Activated CD4-positive, alpha-beta T cell treated with anti-CD3 and anti-CD28 coated beads, Interleukin-2, amount 50 U/mL, for 48 hours (primary cell): ENCODE data around the gene ZCCHC24.

Experiments
- DNase-seq, 2 experiments: peaks; one replicate each; pipeline ENCODE4 v3.0.0-alpha.2; 2020

ZCCHC24 gene

DNA sequence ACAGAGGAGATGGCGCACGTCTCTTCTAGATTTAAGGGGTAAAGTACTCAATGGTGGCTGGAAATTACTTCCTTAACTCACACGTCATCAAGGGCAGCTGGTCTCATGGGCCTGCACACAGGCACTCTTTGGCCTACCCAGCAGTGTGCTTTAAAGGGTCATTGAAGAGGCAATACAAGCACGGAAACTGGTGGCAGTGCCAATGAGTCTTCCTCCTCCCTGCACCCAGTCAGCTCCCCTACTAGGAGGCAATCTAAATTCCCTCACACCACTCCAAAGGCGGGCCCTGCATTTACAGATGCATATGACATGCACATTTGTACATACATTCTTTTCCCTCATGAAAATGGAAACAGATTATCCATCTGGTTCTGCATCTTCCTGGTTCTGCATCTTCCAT, 50.8 kb downstream of the ZCCHC24 start:
- DNase-seq, result no peak

DNA sequence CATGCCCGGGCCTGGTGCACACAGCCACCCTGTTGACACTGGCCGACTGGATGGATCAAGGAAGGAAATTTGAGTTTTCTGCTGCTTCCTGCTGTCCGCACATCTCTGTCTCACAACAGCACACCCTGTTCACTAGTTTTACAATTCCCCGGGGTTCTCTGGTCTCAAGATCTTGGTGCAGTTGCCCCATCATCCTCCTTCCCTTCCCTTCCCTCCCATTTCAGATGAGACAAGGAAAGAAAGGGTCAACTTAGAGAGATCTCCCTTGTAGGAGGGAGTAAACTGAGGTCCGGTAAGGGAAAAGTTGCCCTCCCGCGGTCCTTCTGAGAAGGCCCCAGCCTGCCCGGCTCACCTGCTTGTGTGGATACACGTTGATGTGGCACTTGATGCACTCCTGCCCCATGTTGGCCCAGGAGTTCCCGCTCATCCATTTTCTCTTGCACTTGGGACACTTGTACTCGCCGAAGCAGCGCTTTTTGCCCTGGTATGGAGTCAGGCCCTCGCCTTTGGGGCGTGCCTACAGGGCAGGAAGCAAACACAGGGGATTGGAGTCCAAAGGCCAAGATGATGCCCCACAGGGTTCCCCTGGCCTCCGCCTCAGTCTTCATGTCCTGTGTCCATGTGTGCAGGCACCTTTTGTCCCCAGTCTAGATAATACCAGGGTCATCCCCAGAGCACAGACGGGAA, 51.4 kb downstream of the ZCCHC24 start:
- no peak for DNase-seq

DNA sequence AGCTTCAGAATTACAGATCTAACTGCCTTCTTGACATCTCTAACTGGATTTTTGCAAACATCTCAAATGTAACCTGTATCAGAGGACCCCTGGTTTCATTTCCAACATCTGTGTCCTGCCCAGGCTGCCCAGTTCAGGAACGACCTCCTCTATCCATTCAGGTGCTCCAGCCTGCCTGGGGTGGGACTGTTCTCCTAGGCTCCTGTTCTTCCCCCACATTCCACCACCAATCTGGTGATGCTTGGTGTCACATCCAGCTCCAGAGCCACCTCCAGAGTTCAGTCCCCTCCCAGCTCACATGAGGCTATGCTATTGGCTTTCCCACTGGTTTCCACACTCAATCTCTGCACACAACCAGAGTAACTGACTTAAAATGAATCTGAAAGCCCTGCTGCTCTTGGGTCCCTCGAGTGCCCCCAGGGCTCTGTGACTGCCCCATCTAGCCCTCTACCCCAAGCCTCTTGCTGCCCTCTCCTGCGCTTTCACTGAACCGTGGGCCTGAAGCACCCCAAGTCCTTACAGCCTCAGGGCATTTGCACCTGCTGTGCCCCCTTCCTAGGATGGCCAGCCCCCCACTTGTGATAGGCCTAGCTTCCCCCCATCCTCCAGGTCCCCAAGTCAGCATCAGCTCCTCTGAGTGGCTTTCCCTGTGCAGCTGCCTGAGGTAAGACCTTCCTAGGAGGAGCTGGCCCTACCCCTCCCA, 52.1 kb downstream of the ZCCHC24 start:
- no peak for DNase-seq

DNA sequence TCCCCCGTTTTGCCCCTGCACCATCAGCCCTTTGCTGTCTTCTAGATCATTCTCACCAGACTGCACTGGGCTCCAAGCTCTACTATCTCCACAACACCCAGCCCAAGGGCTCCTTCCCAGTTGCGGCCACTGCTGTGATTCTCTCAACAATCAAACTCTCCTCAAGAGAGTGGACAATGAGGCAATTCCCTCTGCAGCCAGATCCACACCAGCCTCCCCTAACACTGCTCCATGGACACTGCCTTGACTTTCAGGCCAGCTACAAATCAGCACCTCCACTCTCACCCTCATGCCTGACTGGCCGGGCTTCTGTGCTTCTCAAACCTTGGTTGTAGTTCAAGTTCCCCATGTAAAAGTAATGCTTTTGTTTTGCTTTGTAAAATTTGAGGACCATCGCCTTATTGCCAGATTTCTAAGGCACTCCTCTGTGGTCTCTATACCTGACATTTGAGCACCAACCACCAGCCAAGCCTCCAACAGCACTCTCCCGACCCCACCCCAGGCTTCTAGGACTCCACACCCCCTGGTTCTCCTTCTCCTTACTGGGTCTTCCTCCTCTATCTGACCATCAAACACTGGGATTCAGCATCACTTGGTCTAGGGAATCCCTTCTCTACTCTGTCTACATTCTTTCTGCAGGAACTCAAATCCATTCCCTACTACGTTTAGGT, 52.8 kb downstream of the ZCCHC24 start:
- DNase-seq, result no peak

DNA sequence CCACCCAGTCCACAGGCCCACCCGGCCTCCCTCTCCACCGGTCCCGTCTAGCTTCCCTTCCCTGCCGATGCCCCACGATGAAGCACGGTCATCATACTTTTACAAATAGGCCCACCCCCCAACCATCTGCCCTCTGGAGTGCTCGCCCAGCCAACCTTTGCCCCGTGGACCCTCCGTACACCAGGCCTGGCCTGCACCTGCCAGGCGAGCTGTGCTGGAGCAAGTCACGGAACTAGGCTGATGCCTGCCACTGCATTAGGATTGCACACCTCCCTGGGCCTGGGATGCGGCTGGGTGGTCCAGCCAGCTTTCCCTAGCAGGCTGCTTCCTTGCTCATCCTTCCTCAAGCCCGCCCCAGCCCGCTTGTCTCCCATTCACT, 53.4 kb downstream of the ZCCHC24 start:
- no peak for DNase-seq

DNA sequence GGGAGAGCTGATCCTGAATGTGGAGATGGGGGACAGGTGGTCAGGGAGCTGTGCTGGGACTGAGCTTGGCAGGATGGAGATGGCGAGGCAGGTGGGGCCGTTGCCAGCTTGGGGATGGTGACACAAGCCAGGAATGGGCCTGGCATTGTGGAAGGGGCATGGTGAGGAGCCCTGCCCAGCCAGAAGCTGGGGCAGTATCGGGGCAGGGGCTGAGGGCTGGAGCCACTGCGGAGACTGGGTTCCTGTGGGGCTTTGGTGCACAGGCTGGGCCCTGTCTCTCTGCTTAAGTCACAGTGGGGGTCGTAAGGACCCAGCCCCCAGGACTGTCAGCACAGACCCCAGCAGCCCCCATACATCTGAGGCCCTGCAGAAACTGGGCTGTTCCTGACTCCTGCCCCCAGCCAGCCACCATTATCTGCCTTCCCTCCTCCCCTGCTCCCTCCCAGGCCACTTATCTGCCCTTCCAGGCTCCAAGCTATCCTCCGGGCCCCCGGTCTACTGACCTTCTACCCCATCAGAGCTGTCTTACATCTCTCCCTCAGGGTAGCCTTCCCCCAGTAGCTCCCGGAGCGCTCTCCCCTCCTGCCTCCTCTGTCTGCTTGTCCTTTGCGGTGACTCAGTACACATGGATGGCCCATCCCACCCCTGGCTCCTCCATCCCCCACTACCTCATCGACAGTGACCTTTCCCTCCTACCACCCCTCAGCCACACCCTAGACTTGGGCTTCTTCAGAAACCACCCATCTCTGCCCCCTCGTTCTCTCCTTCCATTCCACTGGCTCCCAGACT, 54.0 kb downstream of the ZCCHC24 start:
- no peak for DNase-seq

DNA sequence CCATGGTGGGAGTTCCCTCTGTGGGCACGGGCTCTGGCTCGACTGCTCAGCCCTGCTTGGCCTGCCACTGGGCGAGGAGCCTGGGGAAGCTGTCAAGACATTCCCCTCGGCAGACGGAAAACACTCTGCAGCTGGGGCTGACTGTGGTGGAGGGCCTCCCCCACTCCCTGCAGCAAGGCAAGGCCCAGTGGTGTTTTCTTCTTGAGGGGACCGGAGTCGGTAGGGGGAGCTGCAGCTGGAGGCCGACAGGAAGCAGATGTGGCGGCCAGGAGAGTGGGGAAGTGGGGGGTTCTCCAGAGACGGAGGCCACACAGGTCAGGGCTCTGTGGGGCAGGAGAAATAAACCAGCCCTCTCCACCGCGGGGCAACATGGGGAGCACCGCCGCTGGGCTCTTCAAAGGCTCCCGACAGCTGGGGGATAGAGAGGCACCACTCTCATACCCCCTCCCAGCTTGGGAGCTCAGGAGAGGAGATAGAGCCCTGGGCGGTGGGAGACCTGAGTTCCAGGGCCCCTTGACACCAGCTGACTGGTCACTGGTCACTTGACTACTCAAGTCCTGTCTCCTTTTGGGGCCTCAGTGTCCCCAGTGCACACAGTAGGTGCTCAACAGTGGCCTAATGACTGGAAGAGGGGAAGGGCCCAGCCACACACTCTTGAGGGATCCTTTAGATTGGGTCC, 54.7 kb downstream of the ZCCHC24 start:
- no peak for DNase-seq

DNA sequence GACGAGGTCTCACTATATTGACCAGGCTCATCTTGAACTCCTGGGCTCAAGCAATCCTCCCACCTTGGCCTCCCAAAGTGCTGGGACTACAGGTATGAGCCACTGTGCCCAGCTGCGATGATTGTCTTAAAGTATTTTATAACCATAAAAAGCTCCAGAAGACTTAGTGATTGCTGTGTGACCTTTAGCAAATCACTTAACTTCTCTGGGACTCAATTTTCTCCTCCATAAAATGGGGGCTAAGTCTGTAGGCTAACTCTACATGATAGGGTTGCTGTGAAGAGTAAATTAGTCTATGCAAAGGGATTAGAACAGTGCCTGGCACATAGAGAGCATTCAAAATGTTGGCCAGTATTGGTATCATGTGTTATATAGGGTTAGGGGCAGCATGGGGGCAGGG, 55.4 kb downstream of the ZCCHC24 start:
- no peak for DNase-seq

DNA sequence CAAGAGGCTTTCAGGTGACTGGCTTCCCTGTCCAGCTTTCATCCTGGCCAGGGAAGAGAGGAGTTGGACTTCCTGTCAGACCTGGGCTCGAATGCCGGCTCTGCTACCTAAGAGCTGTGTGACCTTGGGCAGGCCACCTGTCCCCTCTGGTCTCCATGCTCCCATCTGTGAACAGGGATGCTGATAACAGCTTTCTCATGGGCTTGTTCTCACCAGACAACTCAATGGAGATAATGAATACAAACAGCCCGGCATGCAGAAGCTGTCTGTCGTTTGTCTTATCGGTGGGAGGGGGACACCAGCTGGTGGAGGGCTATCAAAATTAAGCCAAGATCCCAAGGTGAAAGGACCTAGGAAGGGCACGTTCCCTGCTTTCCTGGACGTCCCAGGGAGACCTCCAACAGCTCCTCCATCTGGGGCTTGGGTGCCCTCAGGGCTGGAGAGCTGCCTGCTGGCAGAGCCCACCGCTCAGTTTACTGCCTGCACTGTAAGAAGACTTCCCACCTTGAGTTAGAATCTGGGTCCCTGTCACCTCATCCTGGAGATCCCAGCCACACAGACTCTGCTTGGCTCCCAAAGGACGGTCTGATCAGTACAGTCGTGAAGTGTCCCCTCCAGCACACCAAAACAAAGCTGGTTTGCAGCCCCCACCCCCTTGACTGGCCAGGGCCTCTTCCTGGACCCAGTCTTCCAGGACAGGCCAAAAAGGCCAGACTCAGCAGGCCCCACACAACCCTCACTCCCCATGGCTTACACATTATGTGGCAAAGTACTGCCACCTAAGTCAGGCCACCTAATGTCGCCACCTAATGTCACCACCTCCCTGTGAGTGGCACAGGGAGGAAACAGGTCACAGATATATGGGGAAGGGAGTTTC, 57.2 kb downstream of the ZCCHC24 start:
- DNase-seq, result no peak

DNA sequence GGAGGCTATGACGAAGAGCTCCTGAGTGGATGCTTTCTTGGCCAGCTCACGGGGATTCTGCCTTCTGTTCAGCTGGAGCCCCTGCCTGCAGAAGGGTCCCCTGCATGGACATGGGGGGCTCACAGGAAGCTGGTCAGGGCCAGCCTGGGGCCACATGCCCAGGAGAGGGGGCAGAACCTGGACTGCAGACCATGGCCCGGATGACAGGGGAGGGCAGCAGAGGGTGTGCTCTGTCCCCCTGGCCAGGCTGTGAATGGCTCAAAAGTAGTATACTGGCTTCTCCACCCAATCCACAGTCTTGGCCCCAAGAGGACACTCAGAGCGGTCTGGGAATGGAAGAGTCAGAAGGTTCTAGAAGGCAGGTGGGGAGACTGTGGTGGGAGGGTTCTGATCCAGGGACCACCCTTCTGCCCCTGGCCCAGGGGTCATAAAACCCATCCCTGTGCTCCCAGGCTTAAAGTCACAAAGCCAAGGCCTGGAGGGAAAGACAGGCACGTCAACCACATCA, 57.9 kb downstream of the ZCCHC24 start:
- no peak for DNase-seq

DNA sequence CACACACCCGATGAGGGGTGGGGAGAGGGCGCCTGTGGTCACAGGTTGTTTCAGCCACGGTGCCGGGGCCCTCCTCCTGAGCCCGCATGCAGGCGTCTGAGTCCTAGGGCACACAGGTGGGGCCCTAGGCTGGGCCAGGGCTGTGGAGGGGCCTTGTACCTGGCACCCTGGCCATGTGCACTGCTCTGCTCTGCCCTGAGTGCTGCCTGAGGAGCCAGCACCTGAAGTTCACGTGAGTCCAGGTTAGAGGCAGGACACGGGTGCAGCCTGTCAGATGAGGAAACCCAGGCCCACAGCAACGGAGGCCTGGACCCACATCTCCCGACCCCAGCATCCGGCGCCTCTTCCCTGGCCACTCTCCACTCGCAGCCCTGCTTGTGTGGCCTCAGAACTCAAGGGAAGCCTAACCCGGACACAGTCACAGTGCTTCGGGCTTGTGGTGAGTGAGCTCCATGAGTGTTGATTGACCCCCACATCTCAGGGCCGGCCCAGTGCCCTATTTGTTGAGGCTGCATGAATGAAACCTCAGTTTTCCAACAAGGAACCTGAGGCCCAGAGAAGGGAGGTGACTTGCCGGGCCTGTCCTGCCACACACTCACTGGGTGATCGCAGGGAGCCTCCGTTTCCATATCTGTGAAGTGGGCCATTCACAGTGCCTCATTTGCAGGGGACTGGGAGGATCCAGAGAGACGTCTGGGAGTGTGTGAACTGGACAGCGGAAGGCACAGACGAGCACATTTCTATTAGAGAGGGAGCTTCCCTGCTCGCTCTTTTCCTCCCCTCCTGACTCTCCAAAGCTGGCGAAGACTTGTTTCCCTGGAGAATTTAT, 58.6 kb downstream of the ZCCHC24 start:
- peak in 1 of 2 experiments; percentile 2 for DNase-seq

DNA sequence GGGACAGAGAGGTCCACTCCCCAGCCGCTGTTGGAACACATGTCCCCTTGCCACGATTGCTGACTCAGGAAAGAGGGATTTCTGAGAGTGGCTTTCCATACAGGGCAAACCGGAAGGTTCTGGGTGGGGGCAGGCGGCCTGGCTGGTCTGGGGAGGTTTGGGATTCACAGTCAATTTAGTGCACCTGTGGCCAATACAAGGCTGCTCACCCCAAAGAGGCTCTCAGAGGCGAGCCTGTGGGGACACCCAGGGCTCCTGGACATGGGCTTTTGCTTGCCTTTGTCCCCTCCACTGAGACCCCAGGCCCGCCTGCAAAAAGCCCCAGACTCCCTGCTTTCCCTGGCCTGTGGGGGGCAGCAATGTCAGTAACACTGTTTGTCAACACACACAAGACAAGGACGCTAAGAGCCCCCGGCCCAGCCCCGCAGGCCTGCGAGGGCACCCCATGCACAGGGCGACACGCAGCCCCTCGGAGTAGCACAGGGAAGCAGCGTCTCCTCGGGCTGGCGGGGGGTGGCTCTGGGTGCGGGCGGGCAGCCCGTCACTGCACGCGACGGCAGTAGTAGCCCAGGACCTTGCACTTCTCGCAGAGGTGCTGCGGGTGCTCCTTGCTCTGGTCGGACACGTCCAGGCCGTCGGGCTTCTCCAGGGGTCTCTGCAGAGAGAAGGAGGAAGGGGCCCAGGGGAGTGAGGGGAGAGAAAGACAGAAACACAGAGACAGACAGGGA, 59.5 kb downstream of the ZCCHC24 start:
- DNase-seq, result peak in 1 of 2 experiments; percentile 2

DNA sequence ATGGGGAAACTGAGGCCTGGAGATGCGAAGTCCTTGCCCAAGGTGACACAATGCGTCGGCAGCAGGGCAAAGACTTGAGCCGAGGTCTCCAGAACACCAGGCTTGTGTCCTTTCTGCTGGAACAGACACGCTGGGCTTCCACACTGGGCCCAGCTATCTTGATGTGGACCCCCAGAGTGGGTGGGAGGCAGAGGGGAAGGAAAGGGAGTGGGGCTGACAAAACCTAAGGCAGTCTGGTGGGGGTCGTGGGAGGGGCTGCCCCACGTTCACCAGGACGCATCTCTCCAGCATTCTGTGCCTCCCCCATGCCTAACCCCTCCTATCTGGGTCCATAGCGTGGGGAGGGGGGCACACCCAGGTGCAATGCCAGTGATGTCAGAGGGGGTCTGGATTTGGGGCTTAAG, 60.0 kb downstream of the ZCCHC24 start:
- DNase-seq, result peak in 1 of 2 experiments; percentile 1

DNA sequence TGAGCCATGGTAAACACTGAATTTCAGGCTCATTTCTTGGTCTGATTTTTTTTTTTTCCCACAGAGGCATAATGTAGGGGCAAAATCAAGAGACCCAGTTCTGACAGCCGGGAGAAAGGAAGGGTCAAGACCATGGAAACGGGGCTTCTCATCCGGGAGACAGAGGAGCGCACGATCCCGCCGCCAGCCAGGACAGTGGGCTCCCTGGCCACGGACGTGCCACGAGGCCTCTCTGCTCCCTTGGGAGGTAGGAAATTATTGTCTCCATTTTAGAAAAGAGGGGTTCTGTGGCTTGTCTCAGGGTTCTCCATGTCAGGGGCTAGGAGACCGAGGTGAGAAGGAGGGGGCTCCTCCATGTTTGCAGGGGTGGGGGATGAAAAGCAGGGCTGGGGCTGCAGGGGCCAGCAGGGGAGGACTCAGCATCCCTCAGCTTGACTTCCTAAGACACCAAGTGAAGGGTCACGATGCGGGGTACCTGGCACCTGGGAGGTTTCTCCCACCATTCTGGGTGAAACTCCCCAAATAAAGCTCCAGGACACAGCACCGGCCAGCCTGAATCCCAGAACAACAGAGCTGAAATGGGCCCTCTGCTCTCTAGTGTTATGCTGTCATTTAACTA, 60.5 kb downstream of the ZCCHC24 start:
- peak in 1 of 2 experiments; percentile 0 for DNase-seq

DNA sequence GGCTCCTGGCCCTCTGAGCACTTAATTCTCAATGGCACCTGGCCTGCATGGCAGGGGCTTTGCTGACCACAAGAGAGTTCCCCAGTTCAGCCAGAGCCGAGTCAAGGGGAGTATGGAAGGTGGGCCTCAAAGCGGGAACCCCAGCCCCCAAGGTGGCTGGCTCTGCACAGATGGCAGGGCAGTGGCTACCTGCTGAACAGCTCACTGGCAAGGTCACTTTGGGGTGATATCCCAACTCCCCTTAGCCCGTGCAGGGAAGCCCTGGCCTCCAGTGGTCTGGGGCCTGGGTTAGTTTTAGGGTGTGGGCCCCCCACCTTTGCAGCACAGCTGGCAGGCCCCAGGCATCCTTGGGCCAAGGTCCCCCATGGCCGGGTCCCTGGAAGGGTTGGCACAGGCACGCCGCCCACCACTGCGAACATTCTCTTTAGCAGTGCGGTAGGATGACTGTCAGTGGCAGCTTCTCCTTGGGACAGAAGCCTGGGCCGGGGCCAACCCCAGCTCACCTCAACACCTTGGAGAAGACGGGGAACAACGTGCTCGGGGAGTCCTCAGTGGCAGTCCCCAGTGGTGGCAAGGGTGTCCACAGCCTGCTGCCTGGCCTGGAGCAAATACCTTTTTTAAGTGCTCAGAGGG, 61.3 kb downstream of the ZCCHC24 start:
- DNase-seq, result peak in 1 of 2 experiments; percentile 1

DNA sequence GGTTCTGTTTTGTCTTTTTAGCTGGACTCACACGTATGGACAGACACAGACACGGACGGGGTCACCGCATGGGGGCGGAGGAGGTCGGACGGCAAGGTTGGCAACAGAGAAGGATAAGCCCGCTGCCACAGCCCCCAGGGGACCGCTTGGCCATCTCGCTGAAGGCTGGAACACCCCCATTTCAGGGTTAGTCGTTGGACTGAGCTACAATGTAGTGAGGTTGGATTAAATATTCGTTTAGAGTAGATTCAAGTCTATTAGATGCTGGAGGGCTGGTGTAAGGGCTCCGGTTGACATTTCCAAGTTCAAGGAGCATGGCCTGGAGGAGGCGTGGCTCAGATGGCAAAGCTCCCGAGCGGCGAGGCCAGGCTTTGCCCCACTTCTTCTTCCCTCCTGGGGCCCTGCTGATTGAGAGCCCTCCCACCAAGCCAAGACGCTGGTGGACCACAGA, 62.9 kb downstream of the ZCCHC24 start:
- peak in 1 of 2 experiments; percentile 1 for DNase-seq

DNA sequence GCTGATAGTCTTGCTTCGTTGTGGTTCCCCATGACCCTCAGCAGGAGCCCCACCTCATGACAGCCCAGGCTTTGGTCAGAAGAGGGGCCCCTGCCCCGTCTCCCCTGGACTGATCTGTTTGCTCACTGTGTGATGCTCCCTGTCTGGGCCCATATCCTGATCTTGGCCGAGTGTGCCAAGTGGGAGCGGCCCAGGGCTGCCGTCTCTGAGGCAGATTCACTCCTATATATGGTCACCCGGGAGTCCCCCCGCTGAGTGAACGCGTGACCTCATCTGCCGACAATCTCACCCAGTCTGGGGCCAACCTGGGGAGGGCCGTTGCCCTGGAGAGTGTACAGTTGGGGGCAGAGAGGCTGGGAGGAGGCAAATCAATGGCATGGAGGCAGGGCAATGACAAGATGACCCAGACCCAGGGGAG, 63.6 kb downstream of the ZCCHC24 start:
- peak in 1 of 2 experiments; percentile 2 for DNase-seq

DNA sequence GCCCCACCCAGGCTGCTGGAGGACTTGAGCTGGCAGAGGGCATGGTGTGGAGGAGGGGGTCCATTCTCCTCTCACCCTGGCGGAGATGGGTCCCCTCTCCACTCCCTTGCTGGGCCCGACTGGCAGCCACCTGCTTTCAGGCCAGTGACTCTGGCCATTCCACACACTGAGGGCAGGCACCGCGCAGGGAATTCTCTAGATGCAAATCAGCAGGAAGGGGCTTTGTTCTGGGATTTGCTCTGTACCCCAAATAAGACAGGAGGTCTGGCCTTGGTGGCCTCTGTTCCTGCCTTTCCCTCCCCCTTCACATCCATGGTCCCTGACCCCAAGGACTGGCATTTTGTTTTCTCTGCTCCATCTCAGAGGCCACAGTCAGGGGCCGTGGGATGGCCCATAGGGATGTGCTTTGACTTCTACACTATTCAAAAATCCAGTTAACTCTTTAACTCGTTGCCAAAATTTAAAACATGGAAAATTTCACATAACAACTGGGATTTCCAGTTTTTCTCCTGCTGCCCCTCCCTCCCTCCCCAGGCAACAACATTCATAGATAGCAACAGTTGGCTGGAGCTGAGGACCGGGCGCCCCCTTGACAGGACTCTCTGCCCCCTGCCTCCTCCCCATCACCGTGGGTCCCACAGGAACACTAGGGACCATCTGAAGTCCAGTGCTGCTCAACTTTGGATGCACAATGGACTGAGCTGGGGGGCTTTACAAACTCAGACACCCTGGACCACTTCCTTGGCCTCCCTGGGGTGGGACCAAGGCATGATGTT, 64.3 kb downstream of the ZCCHC24 start:
- peak in 1 of 2 experiments; percentile 1 for DNase-seq
